H9 (cell line): ENCODE results near the gene SPEN. TPM values are rescaled to one million over a fixed set of nuclear protein-coding genes. Genes with fewer than 3 reads are reported as not detected.

Source experiments
- DNase-seq: peaks from one replicate; pipeline ENCODE4 v3.0.0-alpha.2; 2017
- H2AFZ ChIP-seq: one replicate; pipeline ENCODE4 v1.6.1; 2013; ENCODE audit warnings: mild to moderate bottlenecking, low read length, control low read depth, moderate library complexity
- H2AK5ac ChIP-seq: 2 replicates; pipeline ENCODE4 v1.6.1; 2013; ENCODE audit warnings: low read length, control low read depth, mixed read lengths; ENCODE audit not compliant: insufficient read length
- H2BK120ac ChIP-seq: one replicate; pipeline ENCODE4 v1.6.1; 2013; ENCODE audit warnings: low read depth, mild to moderate bottlenecking, low read length, control low read depth, inconsistent platforms; ENCODE audit not compliant: poor library complexity, severe bottlenecking
- H2BK12ac ChIP-seq: 2 replicates; pipeline ENCODE4 v1.6.1; 2013; ENCODE audit warnings: low read length, control low read depth, mixed read lengths, low read depth; ENCODE audit not compliant: insufficient read length
- H2BK15ac ChIP-seq: 2 replicates; pipeline ENCODE4 v1.6.1; 2013; ENCODE audit warnings: low read depth, low read length, control low read depth
- H2BK20ac ChIP-seq: one replicate; pipeline ENCODE4 v1.6.1; 2013; ENCODE audit warnings: low read depth, mild to moderate bottlenecking, low read length, control low read depth, inconsistent platforms; ENCODE audit not compliant: poor library complexity, severe bottlenecking
- H2BK5ac ChIP-seq: 2 replicates; pipeline ENCODE4 v1.6.1; 2013; ENCODE audit warnings: low read length, control low read depth, mixed read lengths; ENCODE audit not compliant: insufficient read length
- H3K14ac ChIP-seq: 2 replicates; pipeline ENCODE4 v1.6.1; 2013; ENCODE audit warnings: low read length, control low read depth; ENCODE audit not compliant: insufficient read depth
- H3K18ac ChIP-seq: 2 replicates; pipeline ENCODE4 v1.6.1; 2013; ENCODE audit warnings: low read depth, mild to moderate bottlenecking, mixed read lengths, low read length, control low read depth; ENCODE audit not compliant: insufficient read length
- H3K23ac ChIP-seq: 2 replicates; pipeline ENCODE4 v1.6.1; 2013; ENCODE audit warnings: low read length, control low read depth, mixed read lengths, low read depth; ENCODE audit not compliant: insufficient read length
- H3K23me2 ChIP-seq: 2 replicates; pipeline ENCODE4 v1.6.1; 2013; ENCODE audit warnings: low read depth, mild to moderate bottlenecking, mixed read lengths, low read length, control low read depth; ENCODE audit not compliant: insufficient read length, poor library complexity, severe bottlenecking
- H3K27ac ChIP-seq: 2 replicates; pipeline ENCODE4 v1.5.1; 2013; ENCODE audit warnings: low read length, control low read depth, mixed read lengths, low read depth; ENCODE audit not compliant: insufficient read length
- H3K27me3 ChIP-seq: 2 replicates; pipeline ENCODE4 v1.6.1; 2013; ENCODE audit warnings: low read length, control low read depth, inconsistent platforms; ENCODE audit not compliant: insufficient read depth
- H3K4ac ChIP-seq: 2 replicates; pipeline ENCODE4 v1.6.1; 2013; ENCODE audit warnings: low read depth, mild to moderate bottlenecking, control low read depth, inconsistent platforms, low read length, moderate library complexity
- H3K4me1 ChIP-seq: 2 replicates; pipeline ENCODE4 v1.6.1; 2013; ENCODE audit warnings: low read length, control low read depth, inconsistent platforms; ENCODE audit not compliant: insufficient read depth
- H3K4me2 ChIP-seq: 2 replicates; pipeline ENCODE4 v1.6.1; 2013; ENCODE audit warnings: low read length, control low read depth, mixed read lengths; ENCODE audit not compliant: insufficient read length, insufficient read depth
- H3K56ac ChIP-seq: 2 replicates; pipeline ENCODE4 v1.6.1; 2013; ENCODE audit warnings: low read depth, mild to moderate bottlenecking, mixed read lengths, low read length, control low read depth; ENCODE audit not compliant: insufficient read length
- H3K79me1 ChIP-seq: 2 replicates; pipeline ENCODE4 v1.6.1; 2013; ENCODE audit warnings: low read depth, mild to moderate bottlenecking, moderate library complexity, low read length, control low read depth, inconsistent platforms; ENCODE audit not compliant: insufficient read depth, poor library complexity, severe bottlenecking
- H3K79me2 ChIP-seq: 2 replicates; pipeline ENCODE4 v1.6.1; 2013; ENCODE audit warnings: low read length, control low read depth, inconsistent platforms; ENCODE audit not compliant: insufficient read depth
- H3K9ac ChIP-seq: 2 replicates; pipeline ENCODE4 v1.6.1; 2013; ENCODE audit warnings: low read length, control low read depth, mixed read lengths; ENCODE audit not compliant: insufficient read length; ENCODE audit errors: extremely low read depth
- H3K9me3 ChIP-seq: one replicate; pipeline ENCODE4 v1.6.1; 2013; ENCODE audit warnings: low read depth, low read length, inconsistent platforms; ENCODE audit not compliant: control insufficient read depth
- H3T11ph ChIP-seq: one replicate; pipeline ENCODE4 v1.6.1; 2013; ENCODE audit warnings: mild to moderate bottlenecking, low read length, control low read depth, inconsistent platforms
- H4K20me1 ChIP-seq: one replicate; pipeline ENCODE4 v1.6.1; 2013; ENCODE audit not compliant: control insufficient read depth, insufficient read length, insufficient read depth
- H4K5ac ChIP-seq: 2 replicates; pipeline ENCODE4 v1.6.1; 2013; ENCODE audit warnings: low read depth, mild to moderate bottlenecking, mixed read lengths, low read length, control low read depth; ENCODE audit not compliant: insufficient read length
- H4K8ac ChIP-seq: replicated peaks from 2 replicates; pipeline ENCODE4 v1.6.1; 2013; ENCODE audit warnings: low read length, control low read depth, mixed read lengths, low read depth; ENCODE audit not compliant: insufficient read length
- H4K91ac ChIP-seq: 2 replicates; pipeline ENCODE4 v1.6.1; 2013; ENCODE audit warnings: low read depth, mild to moderate bottlenecking, moderate library complexity, mixed read lengths, low read length, control low read depth; ENCODE audit not compliant: insufficient read length
- H3K27ac Mint-ChIP-seq, 3 experiments: 2 replicates in 2 of 3; 3 replicates in 1 of 3; pipeline ENCODE4 v1.8.0; 2020 to 2021; ENCODE audit warnings: mixed read lengths in 3 of 3, mild to moderate bottlenecking in 1 of 3, moderate library complexity in 1 of 3
- H3K27me3 Mint-ChIP-seq: 2 replicates; pipeline ENCODE4 v1.8.0; 2021; ENCODE audit warnings: low read depth, mild to moderate bottlenecking, moderate library complexity, mixed read lengths
- H3K36me3 Mint-ChIP-seq, 3 experiments: 2 replicates in 2 of 3; 3 replicates in 1 of 3; pipeline ENCODE4 v1.8.0; 2020 to 2021; ENCODE audit warnings: low read depth in 3 of 3, mixed read lengths in 3 of 3; ENCODE audit not compliant: insufficient read depth in 1 of 3
- H3K4me1 Mint-ChIP-seq, 2 experiments: 2 replicates each; pipeline ENCODE4 v1.8.0; 2020; ENCODE audit warnings: mixed read lengths in 2 of 2
- H3K4me3 Mint-ChIP-seq, 2 experiments: 2 replicates in 1 of 2; 3 replicates in 1 of 2; pipeline ENCODE4 v1.8.0; 2020 to 2021; ENCODE audit warnings: mild to moderate bottlenecking in 2 of 2, mixed read lengths in 2 of 2, moderate library complexity in 1 of 2
- H3K9me3 Mint-ChIP-seq, 2 experiments: 2 replicates in 1 of 2; 3 replicates in 1 of 2; pipeline ENCODE4 v1.8.0; 2020; ENCODE audit warnings: mild to moderate bottlenecking in 2 of 2, mixed read lengths in 2 of 2, moderate library complexity in 1 of 2
- WGBS: extraction: QIAGEN DNeasy Blood & Tissue Kit; methylation state at CpG from one replicate; pipeline ENCODE4 v1.1.7; 2013; ENCODE audit warnings: missing lambda C conversion rate, low lambda C conversion rate, mixed read lengths; ENCODE audit not compliant: insufficient read length; ENCODE audit errors: extremely low coverage; 5-methylcytosine and 5-hydroxymethylcytosine counted together
- total RNA-seq: library from RNA; stranded (reverse); gene quantifications from 2 replicates; pipeline ENCODE4 v1.2.1, GENCODE V29; 2021
- TF ChIP-seq, protein P1 (sequence below): fragments of 200-600 bp; sonication (generic); conservative IDR thresholded peaks from 3 replicates; pipeline ENCODE4 v1.8.0; 2021; ENCODE audit warnings: antibody characterized with exemption, mild to moderate bottlenecking

The SPEN gene
- total RNA-seq, 1 experiment from 2014 or later: 59.6 TPM

DNA sequence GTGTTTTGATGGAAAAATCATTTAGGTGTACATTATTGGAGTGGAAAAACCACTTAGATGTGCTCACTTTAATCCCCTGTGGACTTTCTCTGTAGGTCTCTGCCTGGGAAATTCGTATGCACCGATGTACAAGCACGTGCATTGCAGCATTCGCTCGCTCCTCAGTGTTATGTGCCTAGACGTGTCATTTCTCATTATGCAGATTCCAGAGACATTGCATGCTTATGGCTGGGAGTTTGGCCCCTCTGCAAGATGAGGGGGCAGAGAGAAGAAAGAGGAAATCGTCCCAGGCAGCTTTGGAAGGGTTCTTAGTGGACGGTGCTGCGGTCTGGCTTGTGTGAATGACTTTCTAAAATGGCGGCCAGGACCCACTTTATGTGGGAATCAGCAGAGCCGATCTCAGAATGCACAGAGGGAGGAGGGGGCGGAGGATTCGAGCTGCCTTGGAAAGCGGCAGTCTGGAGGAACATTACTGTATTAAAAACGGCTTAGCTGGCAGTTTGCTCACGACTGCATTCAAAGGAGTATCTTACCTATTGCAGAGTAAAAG is 2.3 kb downstream of the SPEN start:
- Mint-ChIP-seq H3K9me3 (no peaks in the 10 kb centered on the region; a peak in 1 of 5 replicates), H3K4me3 (peak overlapping the region; percentile 86 to 99), H3K27me3 (no peaks in the 10 kb centered on the region; the same call in 1 of the 2 replicates), H3K36me3 (peaks cover 0 to 2% (median 2%) of the 10 kb centered on the region in 3 experiments; a peak in 2 of 7 replicates), H3K4me1 (peaks cover 31 to 35% of the 10 kb centered on the region in 2 experiments), H3K27ac (peak overlapping the region; percentile 99 to 100 (median 99))
- H2BK15ac ChIP-seq: no peak overlapping the region
- H2BK12ac ChIP-seq: no peak overlapping the region
- DNase-seq: peak; percentile 69
- H3K9me3 ChIP-seq: no peaks in the 10 kb centered on the region
- H3K14ac ChIP-seq: peak overlapping the region; percentile 86
- H3K4ac ChIP-seq: peak overlapping the region; percentile 47; the same call in 1 of the 2 replicates
- no peak overlapping the region for H2AK5ac ChIP-seq
- H3T11ph ChIP-seq: peak overlapping the region; percentile 92
- peak overlapping the region; percentile 84 for H2BK120ac ChIP-seq
- peak overlapping the region; percentile 58 for H2BK5ac ChIP-seq
- H3K4me1 ChIP-seq: peaks cover 2% of the 10 kb centered on the region; the same call in 1 of the 2 replicates
- H3K23me2 ChIP-seq: peaks cover 21% of the 10 kb centered on the region
- no CpG with 5 or more reads among the region's 16 CpGs for WGBS
- peak overlapping the region; percentile 82 for H2AFZ ChIP-seq
- peak overlapping the region; percentile 91 for H3K9ac ChIP-seq
- peak overlapping the region; percentile 8 for H4K91ac ChIP-seq
- H3K27me3 ChIP-seq: no peaks in the 10 kb centered on the region
- peaks cover 13% of the 10 kb centered on the region; the same call in 1 of the 2 replicates for H3K79me2 ChIP-seq
- TF ChIP-seq, protein P1, sequence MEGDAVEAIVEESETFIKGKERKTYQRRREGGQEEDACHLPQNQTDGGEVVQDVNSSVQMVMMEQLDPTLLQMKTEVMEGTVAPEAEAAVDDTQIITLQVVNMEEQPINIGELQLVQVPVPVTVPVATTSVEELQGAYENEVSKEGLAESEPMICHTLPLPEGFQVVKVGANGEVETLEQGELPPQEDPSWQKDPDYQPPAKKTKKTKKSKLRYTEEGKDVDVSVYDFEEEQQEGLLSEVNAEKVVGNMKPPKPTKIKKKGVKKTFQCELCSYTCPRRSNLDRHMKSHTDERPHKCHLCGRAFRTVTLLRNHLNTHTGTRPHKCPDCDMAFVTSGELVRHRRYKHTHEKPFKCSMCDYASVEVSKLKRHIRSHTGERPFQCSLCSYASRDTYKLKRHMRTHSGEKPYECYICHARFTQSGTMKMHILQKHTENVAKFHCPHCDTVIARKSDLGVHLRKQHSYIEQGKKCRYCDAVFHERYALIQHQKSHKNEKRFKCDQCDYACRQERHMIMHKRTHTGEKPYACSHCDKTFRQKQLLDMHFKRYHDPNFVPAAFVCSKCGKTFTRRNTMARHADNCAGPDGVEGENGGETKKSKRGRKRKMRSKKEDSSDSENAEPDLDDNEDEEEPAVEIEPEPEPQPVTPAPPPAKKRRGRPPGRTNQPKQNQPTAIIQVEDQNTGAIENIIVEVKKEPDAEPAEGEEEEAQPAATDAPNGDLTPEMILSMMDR: no peak
- H4K5ac ChIP-seq: peak overlapping the region; percentile 92
- H3K18ac ChIP-seq: peak overlapping the region; percentile 91
- peak overlapping the region; percentile 77 for H3K56ac ChIP-seq
- peak overlapping the region; percentile 7 for H3K23ac ChIP-seq
- peak overlapping the region; percentile 58 for H3K27ac ChIP-seq
- no peak overlapping the region for H4K8ac ChIP-seq
- no peak overlapping the region for H2BK20ac ChIP-seq
- peak overlapping the region; percentile 78 for H3K4me2 ChIP-seq
- no peaks in the 10 kb centered on the region for H4K20me1 ChIP-seq
- H3K79me1 ChIP-seq: peaks cover 3% of the 10 kb centered on the region
